Mesodermal cell (in vitro differentiated cells): ENCODE measurements around the gene REPS1.
"Not testable (repeated sequence)": the region's sequence is repeated elsewhere in the genome, so short reads cannot be mapped to it uniquely, and the experiment has no call there.

Experiments
- H3K27ac ChIP-seq: 2 replicates; pipeline ENCODE4 v1.7.0; 2013; ENCODE audit warnings: mild to moderate bottlenecking, low read depth, low read length, moderate library complexity; ENCODE audit not compliant: severe bottlenecking
- H3K36me3 ChIP-seq: 2 replicates; pipeline ENCODE4 v1.7.1; 2013; ENCODE audit warnings: mild to moderate bottlenecking, low read length, moderate library complexity; ENCODE audit not compliant: control insufficient read depth, insufficient read depth
- H3K4me1 ChIP-seq: one replicate; pipeline ENCODE4 v1.7.1; 2013; ENCODE audit warnings: mild to moderate bottlenecking, low read length; ENCODE audit not compliant: insufficient read depth, control insufficient read depth, poor library complexity, severe bottlenecking
- H3K4me3 ChIP-seq: 2 replicates; pipeline ENCODE4 v1.7.0; 2013; ENCODE audit warnings: low read length, control low read depth, mild to moderate bottlenecking; ENCODE audit not compliant: insufficient read depth, poor library complexity, severe bottlenecking; ENCODE audit errors: extremely low read depth
- H3K9me3 ChIP-seq: 2 replicates; pipeline ENCODE4 v1.7.1; 2013; ENCODE audit warnings: mild to moderate bottlenecking, low read length, moderate library complexity; ENCODE audit not compliant: control insufficient read depth
- WGBS, 2 experiments: methylation state at CpG; one replicate each; pipeline ENCODE4 v1.1.5; 2013; ENCODE audit warnings: missing lambda C conversion rate in 2 of 2; ENCODE audit not compliant: insufficient coverage in 2 of 2; 5-methylcytosine and 5-hydroxymethylcytosine counted together

Gene REPS1

DNA sequence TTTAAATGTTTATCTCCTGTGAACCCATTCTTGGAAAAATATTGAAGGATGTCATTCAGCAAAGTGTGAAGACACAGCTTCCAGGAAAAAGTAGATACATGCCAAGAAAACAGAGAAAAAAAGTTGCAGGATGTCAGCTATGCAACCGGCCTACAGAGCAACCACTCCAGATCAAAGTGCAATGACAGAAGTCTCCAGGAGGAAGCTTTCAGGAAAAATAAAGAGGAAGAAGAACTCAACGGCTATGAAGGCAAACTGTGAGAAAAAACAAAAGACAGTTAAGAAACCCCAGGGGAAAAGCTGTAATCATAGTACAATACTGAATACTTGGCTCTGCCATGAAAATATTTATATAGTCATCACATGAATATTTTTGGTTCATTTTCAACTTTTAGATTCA is 30.6 kb downstream of the REPS1 start:
- H3K36me3 ChIP-seq = no peaks in the 10 kb centered on the region
- H3K27ac ChIP-seq = peak overlapping the region; percentile 52
- no peaks in the 10 kb centered on the region for H3K4me1 ChIP-seq
- no peaks in the 10 kb centered on the region for H3K9me3 ChIP-seq
- H3K4me3 ChIP-seq = no peak overlapping the region
- 38% methylated on average over 1 of the region's 2 CpGs; no CpG with 5 or more reads in 1 of the 2 experiments for WGBS, 2 experiments

- no peaks in the 10 kb centered on the region for H3K9me3 ChIP-seq
- H3K36me3 ChIP-seq = no peaks in the 10 kb centered on the region
- 60 to 67% methylated on average over 2 of the region's 3 CpGs for WGBS, 2 experiments
- H3K27ac ChIP-seq = no peak overlapping the region
- H3K4me3 ChIP-seq = no peak overlapping the region
- no peaks in the 10 kb centered on the region for H3K4me1 ChIP-seq
Observed at GRCh38 chr6:138956244-138956924, 31.7 kb downstream of the REPS1 start.

GRCh38 chr6:138955262-138955661 is 32.8 kb downstream of the REPS1 start:
- no peak overlapping the region for H3K27ac ChIP-seq
- no peaks in the 10 kb centered on the region for H3K9me3 ChIP-seq
- H3K36me3 ChIP-seq = no peaks in the 10 kb centered on the region
- H3K4me3 ChIP-seq = no peak overlapping the region
- H3K4me1 ChIP-seq = no peaks in the 10 kb centered on the region

DNA sequence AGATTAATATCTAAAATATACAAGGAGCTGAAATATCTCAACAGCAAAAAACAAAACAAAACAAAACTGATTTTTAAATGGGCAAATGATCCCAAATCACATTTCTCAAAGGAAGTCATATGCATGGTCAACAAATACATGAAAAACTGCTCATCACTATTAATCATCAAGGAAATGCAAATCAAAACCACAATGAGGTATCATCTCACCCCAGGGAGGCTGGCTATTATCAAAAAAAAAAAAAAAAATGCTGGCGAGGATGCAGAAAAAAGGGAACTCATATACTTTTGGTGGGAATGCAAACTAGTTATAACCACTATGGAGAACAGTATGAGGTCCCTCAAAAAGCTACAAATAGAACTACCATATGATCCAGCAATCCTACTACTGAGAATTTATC is 34.6 kb downstream of the REPS1 start:
- Histone ChIP-seq H3K4me1 (no peaks in the 10 kb centered on the region), H3K27ac (no peak overlapping the region), H3K36me3 (no peaks in the 10 kb centered on the region), H3K9me3 (no peaks in the 10 kb centered on the region), H3K4me3 (no peak overlapping the region)
- no CpG with 5 or more reads among the region's 1 CpG for WGBS, 2 experiments

GRCh38 chr6:138948546-138949179 is 39.4 kb downstream of the REPS1 start:
- Histone ChIP-seq H3K4me3 (no peak overlapping the region), H3K9me3 (no peaks in the 10 kb centered on the region), H3K27ac (no peak overlapping the region), H3K36me3 (peaks cover 19% of the 10 kb centered on the region), H3K4me1 (peaks cover 6% of the 10 kb centered on the region)
- no CpG with 5 or more reads among the region's 1 CpG for WGBS, 2 experiments

DNA sequence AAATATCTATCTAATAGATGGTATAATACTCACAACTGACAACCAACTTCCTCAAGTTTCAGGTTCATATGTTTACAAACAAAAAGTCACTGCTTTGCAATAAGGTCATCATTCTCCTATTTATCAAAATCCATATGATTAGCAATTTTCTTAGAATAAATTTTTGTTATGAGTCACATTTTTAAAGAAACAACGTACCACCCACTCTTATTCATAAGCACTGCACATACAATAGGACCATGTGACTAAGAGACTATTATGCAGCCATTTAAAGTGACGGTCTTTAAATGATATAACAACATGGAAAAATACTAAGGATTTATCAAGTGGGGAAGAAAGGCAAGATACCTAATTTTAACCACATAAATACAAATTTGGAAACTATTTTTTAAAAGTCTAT is 40.0 kb downstream of the REPS1 start:
- Histone ChIP-seq H3K4me1 (peaks cover 6% of the 10 kb centered on the region), H3K9me3 (no peaks in the 10 kb centered on the region), H3K36me3 (peaks cover 22% of the 10 kb centered on the region), H3K4me3 (no peak overlapping the region), H3K27ac (no peak overlapping the region)
- WGBS, 2 experiments = no CpG with 5 or more reads among the region's 2 CpGs

DNA sequence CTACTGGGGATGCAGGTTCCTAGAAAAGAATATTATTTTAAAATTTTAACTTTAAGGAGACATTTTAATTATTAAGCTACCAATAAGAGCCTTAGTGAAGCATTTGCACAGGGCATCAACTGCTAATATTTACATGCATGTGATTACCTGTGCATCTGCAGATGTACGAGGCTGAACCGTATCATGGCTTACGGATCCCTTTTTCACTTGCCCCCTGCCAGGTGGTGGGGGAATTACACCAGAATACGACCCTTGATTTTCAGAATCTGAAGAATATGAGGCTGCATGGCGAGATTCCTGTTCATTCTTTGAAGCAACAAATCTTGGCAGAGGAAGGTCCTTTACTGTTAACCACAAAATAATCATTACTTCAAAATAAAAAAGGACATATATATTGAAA is 42.7 kb downstream of the REPS1 start:
- Histone ChIP-seq H3K36me3 (peaks cover 35% of the 10 kb centered on the region), H3K4me3 (no peak overlapping the region), H3K27ac (no peak overlapping the region), H3K9me3 (no peaks in the 10 kb centered on the region), H3K4me1 (peaks cover 6% of the 10 kb centered on the region)
- WGBS, 2 experiments = 80 to 87% methylated on average over 1 to 3 of the region's 5 CpGs

- Histone ChIP-seq H3K4me3 (no peak overlapping the region), H3K9me3 (no peaks in the 10 kb centered on the region), H3K4me1 (peaks cover 6% of the 10 kb centered on the region), H3K27ac (no peak overlapping the region), H3K36me3 (peaks cover 45% of the 10 kb centered on the region)
- WGBS, 2 experiments = no CpG with 5 or more reads among the region's 1 CpG
Observed at GRCh38 chr6:138944412-138944811, 43.6 kb downstream of the REPS1 start.

- Histone ChIP-seq H3K4me3 (no peak overlapping the region), H3K9me3 (no peaks in the 10 kb centered on the region), H3K27ac (no peak overlapping the region), H3K36me3 (peaks cover 57% of the 10 kb centered on the region), H3K4me1 (peaks cover 6% of the 10 kb centered on the region)
- WGBS, 2 experiments = 100% methylated on average over 1 of the region's 2 CpGs; no CpG with 5 or more reads in 1 of the 2 experiments
Observed at GRCh38 chr6:138943089-138943625, 44.9 kb downstream of the REPS1 start.

- peaks cover 52% of the 10 kb centered on the region for H3K36me3 ChIP-seq
- not testable (repeated sequence) for H3K9me3 ChIP-seq, H3K4me1 ChIP-seq, H3K4me3 ChIP-seq, H3K27ac ChIP-seq
- no CpG with 5 or more reads among the region's 1 CpG for WGBS, 2 experiments
Observed at GRCh38 chr6:138936873-138937272, 51.2 kb downstream of the REPS1 start.

DNA sequence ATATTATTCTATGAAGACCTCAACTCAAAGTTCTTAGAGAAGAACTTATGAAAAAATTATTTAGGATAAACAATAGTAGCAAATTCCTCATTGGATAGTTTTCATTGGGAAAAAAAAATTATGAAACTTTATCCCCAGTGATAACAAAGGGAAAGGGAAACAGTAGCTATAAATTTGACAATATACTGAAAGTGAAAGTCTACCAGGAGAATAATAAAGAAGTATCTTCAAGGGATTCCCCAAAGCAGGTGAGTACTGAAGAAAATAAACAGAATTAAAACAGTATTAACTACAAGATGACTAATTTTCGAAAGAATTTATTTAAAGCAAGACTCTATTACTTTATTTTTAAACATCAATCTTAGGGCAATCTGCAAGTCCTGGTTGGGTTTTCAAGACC is 56.4 kb downstream of the REPS1 start:
- Histone ChIP-seq H3K4me1 (no peaks in the 10 kb centered on the region), H3K4me3 (no peak overlapping the region), H3K36me3 (peaks cover 25% of the 10 kb centered on the region), H3K27ac (no peak overlapping the region), H3K9me3 (peaks cover 2% of the 10 kb centered on the region)
- WGBS, 2 experiments = 100% methylated on average over 1 of the region's 1 CpG; no CpG with 5 or more reads in 1 of the 2 experiments
